Uterus (tissue), 4 donors: ENCODE data around the gene CRISP1. TPM values are rescaled to one million over a fixed set of nuclear protein-coding genes. Genes with fewer than 3 reads are reported as not detected.
A peak's percentile ranks its signal among the peaks of the same experiment; 100 is the strongest.

Source experiments
- DNase-seq, 2 donors: peaks; one replicate each; pipeline ENCODE4 v3.0.0-alpha.2; 2019 to 2020
- H3K27ac ChIP-seq, 2 donors: fragments of 200-600 bp; sonication (generic); 1 replicate in 1 of 2; 2 replicates in 1 of 2; pipeline ENCODE4 v1.5.1; 2016 to 2018
- H3K27me3 ChIP-seq, 2 donors: fragments of 200-600 bp; sonication (generic); one replicate each; pipeline ENCODE4 v1.5.1; 2018 to 2019; ENCODE audit warnings: control low read depth in 1 of 2
- H3K36me3 ChIP-seq, 2 donors: fragments of 200-600 bp; sonication (generic); one replicate each; pipeline ENCODE4 v1.5.1; 2019; ENCODE audit warnings: control low read depth in 1 of 2
- H3K4me1 ChIP-seq, 2 donors: fragments of 200-600 bp; sonication (generic); one replicate each; pipeline ENCODE4 v1.5.1; 2018 to 2019; ENCODE audit warnings: control low read depth in 1 of 2
- H3K4me3 ChIP-seq, 2 donors: fragments of 200-600 bp; sonication (generic); 1 replicate in 1 of 2; 2 replicates in 1 of 2; pipeline ENCODE4 v1.5.1; 2018 to 2019; ENCODE audit warnings: mild to moderate bottlenecking in 1 of 2
- H3K9me3 ChIP-seq, 2 donors: fragments of 200-600 bp; sonication (generic); one replicate each; pipeline ENCODE4 v1.5.1; 2019; ENCODE audit warnings: control low read depth in 1 of 2
- POLR2A ChIP-seq, 2 donors: fragments of 450-650 bp; IDR thresholded peaks; one replicate each; pipeline ENCODE4 v1.6.1; 2016; ENCODE audit warnings: antibody characterized with exemption in 2 of 2, mild to moderate bottlenecking in 1 of 2, moderate library complexity in 1 of 2
- intact Hi-C: fragments of 100-400 bp; cut with DNase I; formaldehyde crosslinking; loops from one replicate; pipeline ENCODE4 v1.15.1; 2023; ENCODE audit warnings: low total_unique reads
- total RNA-seq, 4 donors: library from RNA; depleted of rRNA in 3 of 4; stranded (reverse); fragments of >200 nt in 3 of 4; gene quantifications; one replicate each; pipeline versions ENCODE4 v1.1.0 to v1.2.4, GENCODE V29; 2014 to 2023
- TF ChIP-seq, protein P1 (sequence below), 4 experiments: fragments of 200-600 bp in 2 of 4; fragments of 450-650 bp in 2 of 4; sonication (generic) in 2 of 4; IDR thresholded peaks; one replicate each; pipeline ENCODE4 v1.5.1; 2016 to 2019; ENCODE audit warnings: antibody characterized with exemption in 4 of 4, mild to moderate bottlenecking in 2 of 4, moderate library complexity in 1 of 4
- donor health status: DM: yes; HTN: yes; CAD: no.

The CRISP1 gene
- total RNA-seq, 4 donors from 2014 or later = not detected

GRCh38 chr6:49855221-49855620 is 11.1 kb downstream of the CRISP1 start:
- H3K4me3 ChIP-seq = no peak overlapping the region
- no peak overlapping the region for H3K27ac ChIP-seq
- no peak for DNase-seq
- intact Hi-C loops = no loop called here
- no peaks in the 10 kb centered on the region for H3K9me3 ChIP-seq
- no peaks in the 10 kb centered on the region for H3K27me3 ChIP-seq
- no peaks in the 10 kb centered on the region for H3K36me3 ChIP-seq
- no peaks in the 10 kb centered on the region for H3K4me1 ChIP-seq
- TF ChIP-seq, protein P1, sequence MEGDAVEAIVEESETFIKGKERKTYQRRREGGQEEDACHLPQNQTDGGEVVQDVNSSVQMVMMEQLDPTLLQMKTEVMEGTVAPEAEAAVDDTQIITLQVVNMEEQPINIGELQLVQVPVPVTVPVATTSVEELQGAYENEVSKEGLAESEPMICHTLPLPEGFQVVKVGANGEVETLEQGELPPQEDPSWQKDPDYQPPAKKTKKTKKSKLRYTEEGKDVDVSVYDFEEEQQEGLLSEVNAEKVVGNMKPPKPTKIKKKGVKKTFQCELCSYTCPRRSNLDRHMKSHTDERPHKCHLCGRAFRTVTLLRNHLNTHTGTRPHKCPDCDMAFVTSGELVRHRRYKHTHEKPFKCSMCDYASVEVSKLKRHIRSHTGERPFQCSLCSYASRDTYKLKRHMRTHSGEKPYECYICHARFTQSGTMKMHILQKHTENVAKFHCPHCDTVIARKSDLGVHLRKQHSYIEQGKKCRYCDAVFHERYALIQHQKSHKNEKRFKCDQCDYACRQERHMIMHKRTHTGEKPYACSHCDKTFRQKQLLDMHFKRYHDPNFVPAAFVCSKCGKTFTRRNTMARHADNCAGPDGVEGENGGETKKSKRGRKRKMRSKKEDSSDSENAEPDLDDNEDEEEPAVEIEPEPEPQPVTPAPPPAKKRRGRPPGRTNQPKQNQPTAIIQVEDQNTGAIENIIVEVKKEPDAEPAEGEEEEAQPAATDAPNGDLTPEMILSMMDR (IDR thresholded peaks at IDR 0.05) = no peak

DNA sequence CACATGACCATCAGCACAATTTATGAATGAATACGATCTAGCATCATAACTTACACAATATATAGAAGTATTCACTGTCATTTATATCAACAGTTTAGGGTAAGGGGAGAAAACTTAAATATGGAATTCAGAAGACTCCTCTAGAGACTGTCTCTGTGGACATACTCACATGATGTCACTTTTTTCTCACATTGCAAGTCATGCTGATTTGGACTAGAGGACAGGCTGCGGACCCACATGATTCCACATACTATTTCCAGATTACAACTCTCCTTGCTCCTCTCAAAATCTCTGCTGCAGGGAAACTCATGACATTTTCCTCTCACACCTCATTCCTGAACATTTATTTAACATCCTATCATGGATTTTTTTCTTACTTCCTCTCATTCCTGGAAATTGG is 13.4 kb downstream of the CRISP1 start:
- no peak overlapping the region for H3K4me3 ChIP-seq
- no peaks in the 10 kb centered on the region for H3K36me3 ChIP-seq
- no peak overlapping the region for H3K27ac ChIP-seq
- intact Hi-C loops = no loop called here
- DNase-seq = no peak
- no peaks in the 10 kb centered on the region for H3K9me3 ChIP-seq
- H3K27me3 ChIP-seq = no peaks in the 10 kb centered on the region
- no peak for TF ChIP-seq POLR2A (IDR thresholded peaks at IDR 0.05)
- TF ChIP-seq, protein P1 (IDR thresholded peaks at IDR 0.05) = no peak
- H3K4me1 ChIP-seq = no peaks in the 10 kb centered on the region

GRCh38 chr6:49849213-49849907 is 17.0 kb downstream of the CRISP1 start:
- Histone ChIP-seq H3K27ac (no peak overlapping the region), H3K9me3 (no peaks in the 10 kb centered on the region), H3K4me3 (no peak overlapping the region), H3K27me3 (no peaks in the 10 kb centered on the region), H3K36me3 (no peaks in the 10 kb centered on the region), H3K4me1 (no peaks in the 10 kb centered on the region)
- intact Hi-C loops = no loop called here
- no peak for TF ChIP-seq POLR2A (IDR thresholded peaks at IDR 0.05)
- TF ChIP-seq, protein P1 (IDR thresholded peaks at IDR 0.05) = peak; percentile 35 to 59 (median 58)
- DNase-seq = no peak

DNA sequence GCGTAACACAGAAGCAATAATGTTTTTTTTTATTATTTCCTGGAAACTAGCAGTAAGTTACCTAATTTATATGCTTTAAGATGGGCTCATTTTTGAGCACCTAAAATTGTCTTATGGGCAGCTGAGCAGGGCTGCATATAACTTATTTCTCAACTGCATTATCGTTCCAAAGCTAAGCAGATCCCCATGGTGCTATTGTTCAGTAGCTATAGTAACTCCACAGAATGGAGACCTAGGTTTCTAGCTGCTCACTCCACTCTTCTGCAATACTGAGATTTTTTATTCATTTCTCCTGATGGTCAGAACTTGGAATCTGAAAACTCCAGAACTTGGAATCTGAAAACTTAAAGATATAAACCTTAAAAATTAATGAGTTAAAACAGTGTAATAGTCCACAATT is 18.7 kb downstream of the CRISP1 start:
- no peak for DNase-seq
- no peak overlapping the region for H3K4me3 ChIP-seq
- TF ChIP-seq, protein P1 (IDR thresholded peaks at IDR 0.05) = no peak
- TF ChIP-seq POLR2A (IDR thresholded peaks at IDR 0.05) = no peak
- no peaks in the 10 kb centered on the region for H3K4me1 ChIP-seq
- no peaks in the 10 kb centered on the region for H3K27me3 ChIP-seq
- no peak overlapping the region for H3K27ac ChIP-seq
- no peaks in the 10 kb centered on the region for H3K36me3 ChIP-seq
- intact Hi-C loops = no loop called here
- H3K9me3 ChIP-seq = no peaks in the 10 kb centered on the region

GRCh38 chr6:49847014-49847413 is 19.3 kb downstream of the CRISP1 start:
- Histone ChIP-seq H3K9me3 (no peaks in the 10 kb centered on the region), H3K27me3 (no peaks in the 10 kb centered on the region), H3K36me3 (no peaks in the 10 kb centered on the region), H3K27ac (no peak overlapping the region), H3K4me1 (no peaks in the 10 kb centered on the region), H3K4me3 (no peak overlapping the region)
- TF ChIP-seq, protein P1 (IDR thresholded peaks at IDR 0.05) = no peak
- DNase-seq = no peak
- intact Hi-C loops = no loop called here
